Panc1 (cell line): ENCODE measurements around the gene ZNF124. TPM values are rescaled to one million over a fixed set of nuclear protein-coding genes. Genes with fewer than 3 reads are reported as not detected.

Source experiments
- ATAC-seq: fragments of 200-7000 bp; cut with Tn5 transposase; 2 replicates; pipeline ENCODE4 v1.9.1; 2020; ENCODE audit warnings: mild to moderate bottlenecking, moderate library complexity
- BruUV-seq: library from RNA; stranded (reverse); fragments of 400-500 nt; replicated peaks from 2 replicates; lab custom pipeline; 2021; lab: Mats Ljungman, UMichigan
- CTCF ChIA-PET: fragments of 300-600 bp; sonication (Branson Sonifier 250); formaldehyde crosslinking; loops from one replicate; lab custom pipeline; 2022; ENCODE audit warnings: antibody characterized with exemption; lab: Charles Lee
- POLR2A ChIA-PET: fragments of 300-600 bp; sonication (Branson Sonifier 250); formaldehyde crosslinking; loops from one replicate; lab custom pipeline; 2022; ENCODE audit warnings: antibody characterized with exemption; lab: Charles Lee
- DNase-seq: peaks from one replicate; pipeline ENCODE4 v3.0.0-alpha.2; 2010; ENCODE audit warnings: low read depth, low spot score
- H3K27ac ChIP-seq: 2 replicates; pipeline ENCODE4 v1.5.1; 2011; ENCODE audit warnings: mild to moderate bottlenecking, low read length, inconsistent platforms
- H3K27me3 ChIP-seq: fragments of 200-500 bp; sonication (Bioruptor generic); 2 replicates; pipeline ENCODE4 v1.6.0; 2014; ENCODE audit warnings: low read length, inconsistent platforms; ENCODE audit not compliant: control insufficient read depth, insufficient read depth
- H3K36me3 ChIP-seq: fragments of 200-500 bp; sonication (Bioruptor generic); 2 replicates; pipeline ENCODE4 v1.5.1; 2014; ENCODE audit warnings: inconsistent platforms, mild to moderate bottlenecking, low read length, moderate library complexity; ENCODE audit not compliant: control insufficient read depth, insufficient read depth
- H3K4me1 ChIP-seq: 2 replicates; pipeline ENCODE4 v1.5.1; 2011; ENCODE audit warnings: inconsistent platforms, mild to moderate bottlenecking, low read length, moderate library complexity; ENCODE audit not compliant: control insufficient read depth, insufficient read depth
- H3K4me3 ChIP-seq, 2 experiments: 2 replicates each; pipeline ENCODE4 v1.5.1; 2011 to 2012; ENCODE audit warnings: low read depth in 2 of 2, low read length in 2 of 2, mild to moderate bottlenecking in 2 of 2, inconsistent platforms in 1 of 2, moderate library complexity in 1 of 2
- H3K9me3 ChIP-seq: fragments of 200-500 bp; sonication (Bioruptor generic); 2 replicates; pipeline ENCODE4 v1.5.1; 2014; ENCODE audit warnings: low read depth, mild to moderate bottlenecking, inconsistent platforms, low read length, moderate library complexity; ENCODE audit not compliant: control insufficient read depth, insufficient read depth
- CTCF ChIP-seq: fragments of 450-650 bp; IDR thresholded peaks from 2 replicates; pipeline ENCODE4 v1.5.1; 2017; ENCODE audit warnings: mild to moderate bottlenecking
- POLR2AphosphoS5 ChIP-seq: IDR thresholded peaks from 2 replicates; pipeline ENCODE4 v1.6.1; 2012; ENCODE audit warnings: mild to moderate bottlenecking, low read depth, low read length, moderate library complexity
- SIN3A ChIP-seq: IDR thresholded peaks from 2 replicates; pipeline ENCODE4 v1.6.1; 2012; ENCODE audit warnings: low read depth, mild to moderate bottlenecking, low read length, moderate library complexity, borderline replicate concordance; ENCODE audit not compliant: insufficient read depth
- TCF7L2 ChIP-seq: IDR thresholded peaks from 2 replicates; pipeline ENCODE4 v1.6.1; 2011; ENCODE audit warnings: mild to moderate bottlenecking, low read depth, low read length, inconsistent platforms
- in situ Hi-C: cut with HindIII; loops from 2 replicates; pipeline ENCODE4 v1.10.0; 2016; ENCODE audit warnings: low sequenced_read_pairs, low pct_unique_long_range_greater_than_20kb
- intact Hi-C: fragments of 100-400 bp; cut with micrococcal nuclease; formaldehyde crosslinking; loops from one replicate; pipeline ENCODE4 v1.10.0; 2022; ENCODE audit not compliant: unreplicated experiment
- total RNA-seq: library from RNA; stranded (reverse); gene quantifications from one replicate; pipeline ENCODE4 v1.2.1, GENCODE V29; 2021; ENCODE audit not compliant: unreplicated experiment
- TF ChIP-seq, protein P1 (sequence below), 2 experiments: IDR thresholded peaks; 2 replicates each; pipeline ENCODE4 v1.6.1; 2011 to 2012; ENCODE audit warnings: low read depth in 2 of 2, control low read depth in 1 of 2, low read length in 1 of 2, mild to moderate bottlenecking in 1 of 2, moderate library complexity in 1 of 2; ENCODE audit not compliant: insufficient read depth in 1 of 2

Gene ZNF124
- total RNA-seq, 1 experiment from 2014 or later = 18.6 TPM

GRCh38 chr1:247115141-247115510 is 56.7 kb downstream of the ZNF124 start:
- intact Hi-C loops (no loop called here), in situ Hi-C loops (no loop called here)
- TF ChIP-seq TCF7L2 = no peak
- TF ChIP-seq SIN3A = no peak
- no peak for TF ChIP-seq POLR2AphosphoS5
- TF ChIP-seq, protein P1, sequence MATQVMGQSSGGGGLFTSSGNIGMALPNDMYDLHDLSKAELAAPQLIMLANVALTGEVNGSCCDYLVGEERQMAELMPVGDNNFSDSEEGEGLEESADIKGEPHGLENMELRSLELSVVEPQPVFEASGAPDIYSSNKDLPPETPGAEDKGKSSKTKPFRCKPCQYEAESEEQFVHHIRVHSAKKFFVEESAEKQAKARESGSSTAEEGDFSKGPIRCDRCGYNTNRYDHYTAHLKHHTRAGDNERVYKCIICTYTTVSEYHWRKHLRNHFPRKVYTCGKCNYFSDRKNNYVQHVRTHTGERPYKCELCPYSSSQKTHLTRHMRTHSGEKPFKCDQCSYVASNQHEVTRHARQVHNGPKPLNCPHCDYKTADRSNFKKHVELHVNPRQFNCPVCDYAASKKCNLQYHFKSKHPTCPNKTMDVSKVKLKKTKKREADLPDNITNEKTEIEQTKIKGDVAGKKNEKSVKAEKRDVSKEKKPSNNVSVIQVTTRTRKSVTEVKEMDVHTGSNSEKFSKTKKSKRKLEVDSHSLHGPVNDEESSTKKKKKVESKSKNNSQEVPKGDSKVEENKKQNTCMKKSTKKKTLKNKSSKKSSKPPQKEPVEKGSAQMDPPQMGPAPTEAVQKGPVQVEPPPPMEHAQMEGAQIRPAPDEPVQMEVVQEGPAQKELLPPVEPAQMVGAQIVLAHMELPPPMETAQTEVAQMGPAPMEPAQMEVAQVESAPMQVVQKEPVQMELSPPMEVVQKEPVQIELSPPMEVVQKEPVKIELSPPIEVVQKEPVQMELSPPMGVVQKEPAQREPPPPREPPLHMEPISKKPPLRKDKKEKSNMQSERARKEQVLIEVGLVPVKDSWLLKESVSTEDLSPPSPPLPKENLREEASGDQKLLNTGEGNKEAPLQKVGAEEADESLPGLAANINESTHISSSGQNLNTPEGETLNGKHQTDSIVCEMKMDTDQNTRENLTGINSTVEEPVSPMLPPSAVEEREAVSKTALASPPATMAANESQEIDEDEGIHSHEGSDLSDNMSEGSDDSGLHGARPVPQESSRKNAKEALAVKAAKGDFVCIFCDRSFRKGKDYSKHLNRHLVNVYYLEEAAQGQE (IDR thresholded peaks at IDR 0.05; ENCODE audit: insufficient read depth in 1 of 2, low read depth in 2 of 2, low read length in 1 of 2) = no peak
- no peak for TF ChIP-seq CTCF
- DNase-seq (no peak), ATAC-seq (no peak)
- Histone ChIP-seq H3K36me3 (no peaks in the 10 kb centered on the region), H3K27ac (no peak overlapping the region), H3K4me1 (peaks cover 21% of the 10 kb centered on the region), H3K27me3 (no peaks in the 10 kb centered on the region), H3K4me3 (no peak overlapping the region), H3K9me3 (no peaks in the 10 kb centered on the region)
- ChIA-PET CTCF (no interaction called here), POLR2A (no interaction called here)
- no TSS peak for BruUV-seq

DNA sequence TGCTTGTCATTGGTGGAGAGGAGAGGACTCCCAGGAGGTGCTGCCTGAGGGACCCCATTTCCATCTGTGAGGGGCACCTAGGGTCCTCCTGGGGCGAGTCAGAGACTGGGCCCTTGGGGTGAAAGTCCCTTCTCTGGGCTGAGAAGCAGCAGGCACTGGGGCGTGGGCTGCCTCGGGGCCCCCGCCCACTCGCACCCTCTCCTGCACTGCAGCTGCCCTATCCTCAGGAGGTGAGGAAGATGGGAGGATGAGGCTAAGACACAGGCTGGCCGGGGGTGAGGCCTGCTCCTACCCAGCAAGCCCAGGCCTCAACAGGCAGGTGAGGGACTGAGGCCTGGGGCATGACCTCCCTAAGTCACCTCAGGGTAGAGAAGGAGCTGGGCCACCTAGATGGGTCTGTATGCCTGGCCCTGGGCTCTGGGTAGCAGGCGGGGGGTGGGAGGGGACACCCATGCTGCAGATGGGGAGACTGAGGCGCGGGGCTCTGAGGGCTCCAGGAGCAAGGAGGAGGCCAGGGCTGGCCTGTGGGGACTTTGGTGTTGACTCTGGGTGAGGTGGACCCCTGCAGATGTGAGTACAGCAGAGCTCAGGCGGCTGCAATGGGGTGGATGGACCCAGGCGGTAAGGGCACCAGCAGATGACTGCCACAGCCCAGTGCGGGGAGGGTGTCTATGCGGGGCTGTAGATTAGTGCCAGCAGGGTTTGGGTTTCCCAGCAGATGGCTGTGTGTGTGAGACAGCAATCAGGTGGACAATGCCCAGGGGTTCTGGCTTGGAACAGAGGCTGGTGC is 57.3 kb downstream of the ZNF124 start:
- ChIA-PET CTCF (no interaction called here), POLR2A (no interaction called here)
- TF ChIP-seq TCF7L2 (no peak), CTCF (no peak), SIN3A (no peak), POLR2AphosphoS5 (no peak)
- TF ChIP-seq, protein P1 (IDR thresholded peaks at IDR 0.05; ENCODE audit: insufficient read depth in 1 of 2, low read depth in 2 of 2, low read length in 1 of 2) = no peak
- Histone ChIP-seq H3K9me3 (no peaks in the 10 kb centered on the region), H3K36me3 (no peaks in the 10 kb centered on the region), H3K4me3 (no peak overlapping the region), H3K4me1 (peaks cover 21% of the 10 kb centered on the region), H3K27ac (no peak overlapping the region), H3K27me3 (no peaks in the 10 kb centered on the region)
- intact Hi-C loops = no loop called here
- DNase-seq (no peak), ATAC-seq (no peak)
- BruUV-seq = no TSS peak
- in situ Hi-C loops = no loop called here
